Neural cell (in vitro differentiated cells): ENCODE data around the gene CNST.

Experiments used
- CTCF ChIP-seq: fragments of 450-650 bp; IDR thresholded peaks from 2 replicates; pipeline ENCODE4 v1.5.1; 2014; ENCODE audit warnings: antibody characterized with exemption, mild to moderate bottlenecking, moderate library complexity; ENCODE audit not compliant: poor library complexity, severe bottlenecking
- EP300 ChIP-seq: fragments of 450-650 bp; conservative IDR thresholded peaks from 2 replicates; pipeline ENCODE4 v1.6.1; 2014; ENCODE audit warnings: antibody characterized with exemption, mild to moderate bottlenecking, moderate library complexity; ENCODE audit not compliant: poor library complexity, severe bottlenecking
- EZH2 ChIP-seq: fragments of 200-600, 300-800 bp; shearing (Covaris generic), sonication (generic); IDR thresholded peaks from 2 replicates; pipeline ENCODE4 v1.6.1; 2014; ENCODE audit warnings: antibody characterized with exemption, low read length, borderline replicate concordance, mild to moderate bottlenecking; ENCODE audit not compliant: insufficient read depth, poor library complexity, severe bottlenecking
- MXI1 ChIP-seq: fragments of 450-650 bp; conservative IDR thresholded peaks from 2 replicates; pipeline ENCODE4 v1.6.1; 2014; ENCODE audit warnings: antibody characterized with exemption, mild to moderate bottlenecking; ENCODE audit not compliant: poor library complexity, severe bottlenecking
- RAD21 ChIP-seq: fragments of 450-650 bp; conservative IDR thresholded peaks from 2 replicates; pipeline ENCODE4 v1.6.1; 2014; ENCODE audit warnings: antibody characterized with exemption, mild to moderate bottlenecking, moderate library complexity

DNA sequence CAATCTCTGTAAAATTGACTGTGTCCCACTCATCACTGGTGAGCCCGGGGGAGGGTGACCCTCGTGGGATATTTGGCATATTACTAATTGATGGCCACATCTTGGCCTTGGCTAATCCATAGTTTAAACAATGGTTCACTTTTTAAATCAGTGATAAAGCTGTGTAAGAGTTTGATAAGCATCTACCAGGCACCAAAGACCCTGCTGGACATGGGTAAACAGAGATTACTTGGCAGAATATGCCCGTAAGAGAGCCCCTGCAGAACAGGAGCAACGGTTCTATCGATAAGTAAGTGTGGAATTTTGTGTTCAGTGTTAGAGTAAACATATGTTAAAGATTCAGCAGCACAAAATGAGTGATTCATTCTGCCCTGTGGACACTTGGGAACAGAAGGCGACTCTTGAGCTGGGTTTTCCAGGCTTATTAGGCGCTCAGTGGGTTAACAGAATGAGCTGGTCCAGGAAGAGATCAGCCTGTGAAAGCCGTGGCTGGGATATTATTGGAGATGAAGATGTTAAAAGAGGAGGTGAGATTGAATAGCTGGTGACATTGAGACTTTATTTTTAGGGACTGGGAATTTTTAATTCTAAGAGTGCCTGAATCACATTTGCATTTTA lies 55.9 kb downstream of the CNST start:
- TF ChIP-seq CTCF (no peak), MXI1 (no peak), EP300 (no peak), EZH2 (no peak), RAD21 (no peak)
